GM19438 (cell line): ENCODE results near the gene LRMDA.

Experiments used
- ATAC-seq: cut with Tn5 transposase; IDR thresholded peaks from one replicate; pipeline ENCODE4 v1.9.1; 2021; ENCODE audit warnings: low read depth; ENCODE audit not compliant: unreplicated experiment

Gene LRMDA

DNA sequence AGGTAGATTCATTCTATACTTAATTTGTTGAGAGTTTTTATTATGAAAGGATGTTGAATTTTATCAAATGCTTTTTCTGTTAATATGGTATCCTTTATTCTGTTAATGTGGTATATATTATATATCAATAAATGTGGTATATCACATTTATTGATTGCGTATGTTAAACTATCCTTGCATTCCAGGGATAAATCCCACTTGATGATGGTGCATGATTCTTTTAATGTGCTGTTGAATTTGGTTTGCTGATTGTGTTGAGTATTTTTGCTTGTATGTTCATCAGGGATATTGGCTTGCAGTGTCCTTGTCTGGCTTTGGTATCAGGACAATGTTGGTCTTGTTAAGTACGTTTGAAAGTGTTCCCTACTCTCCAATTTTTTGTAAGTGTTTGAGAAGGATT is 11.9 kb downstream of the LRMDA start:
- ATAC-seq = no peak

DNA sequence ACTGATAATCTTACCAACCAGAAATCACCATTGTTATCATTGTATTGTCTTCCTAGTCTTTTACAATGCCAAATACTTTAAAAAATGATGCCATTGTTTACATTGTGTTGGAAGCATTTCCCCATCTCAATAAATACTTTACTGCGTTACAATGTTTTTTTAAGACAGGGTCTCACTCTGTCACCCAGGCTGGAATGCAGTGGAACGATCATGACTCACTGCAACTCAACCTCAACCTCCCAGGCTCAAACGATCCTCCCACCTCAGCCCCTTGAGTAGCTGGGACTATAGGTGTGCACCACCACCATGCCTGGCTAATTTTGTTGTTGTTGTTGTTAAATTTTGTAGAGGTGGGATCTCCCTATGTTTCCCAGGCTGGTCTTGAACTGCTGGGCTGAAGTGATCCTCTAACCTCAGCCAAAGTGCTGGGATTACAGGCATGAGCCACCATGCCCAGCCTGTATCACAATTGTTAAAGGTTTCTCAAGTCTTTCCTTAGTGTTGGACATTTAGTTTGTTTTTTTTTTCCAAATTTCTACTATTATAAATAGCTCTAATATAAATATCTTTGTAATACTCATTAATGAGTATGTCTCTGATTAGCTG is 13.5 kb downstream of the LRMDA start:
- ATAC-seq = no peak

DNA sequence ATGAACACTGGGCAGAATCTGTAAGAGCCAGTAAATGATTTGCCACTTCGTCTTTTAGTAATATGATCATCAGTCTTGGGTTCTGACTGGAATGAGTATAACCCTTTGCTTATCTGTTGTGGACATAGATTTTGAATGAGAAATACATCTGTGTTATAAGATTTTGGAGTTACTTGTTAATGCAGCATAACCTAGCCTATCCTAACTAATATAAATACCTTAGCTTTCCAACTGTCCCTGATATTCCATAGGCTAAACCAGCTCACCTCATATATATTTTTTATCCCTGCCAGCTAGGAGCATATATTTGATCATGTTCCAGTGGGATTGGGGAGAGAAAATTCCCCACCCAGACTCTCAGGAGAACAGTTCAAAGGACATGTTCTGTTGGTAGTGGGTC is 15.1 kb downstream of the LRMDA start:
- no peak for ATAC-seq

DNA sequence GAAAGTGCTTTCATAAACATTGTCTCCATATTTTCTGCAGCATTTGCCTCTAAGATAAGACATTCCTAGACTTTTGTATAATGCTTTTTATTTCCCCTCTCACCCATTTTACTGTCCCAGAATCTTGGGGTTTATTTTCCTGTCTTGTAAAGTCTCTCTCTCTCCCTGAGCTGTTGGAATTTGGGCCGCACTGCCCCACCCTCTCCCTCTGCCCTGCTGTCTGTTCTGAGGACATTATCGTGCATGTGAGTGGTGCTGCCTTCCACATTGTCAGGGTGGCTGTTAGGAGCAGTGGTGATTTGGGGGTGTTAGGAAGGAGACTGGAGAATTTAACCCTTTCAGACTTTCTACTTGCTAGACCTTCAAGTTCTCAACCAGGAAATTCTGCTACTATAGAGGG is 16.7 kb downstream of the LRMDA start:
- no peak for ATAC-seq

DNA sequence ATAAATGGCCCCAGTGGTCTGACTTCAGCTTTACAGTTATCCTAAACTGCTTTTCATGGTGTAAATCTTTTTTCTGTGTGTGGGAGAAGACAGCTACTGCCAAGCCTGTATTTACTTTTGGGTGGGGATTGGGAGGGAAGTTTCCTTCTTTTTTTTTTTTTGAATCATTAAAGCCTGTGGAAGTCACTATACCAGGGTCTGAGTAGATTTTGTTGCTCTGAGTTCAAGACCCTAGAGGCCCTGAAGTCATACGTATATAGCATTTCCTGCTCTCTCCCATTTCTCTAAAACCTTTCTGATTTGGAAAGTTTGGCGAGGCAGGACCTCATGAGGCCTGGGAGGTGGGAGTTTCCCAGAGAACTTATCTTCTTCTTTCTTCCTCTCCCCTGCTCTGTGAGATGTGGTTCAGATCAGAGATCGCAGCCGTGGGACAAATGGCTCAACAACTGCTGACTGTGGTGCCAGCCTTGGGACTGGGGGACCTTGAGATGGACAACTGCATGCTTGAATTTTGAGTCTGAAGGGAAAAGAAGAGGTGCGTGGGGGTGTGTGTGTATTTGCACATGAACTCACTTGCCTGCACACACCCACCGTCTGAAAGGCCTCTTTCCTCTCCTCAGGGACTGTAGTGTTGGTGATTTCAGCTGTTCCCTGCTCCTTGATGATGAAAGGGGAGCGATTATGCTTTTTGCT is 18.1 kb downstream of the LRMDA start:
- ATAC-seq = no peak

DNA sequence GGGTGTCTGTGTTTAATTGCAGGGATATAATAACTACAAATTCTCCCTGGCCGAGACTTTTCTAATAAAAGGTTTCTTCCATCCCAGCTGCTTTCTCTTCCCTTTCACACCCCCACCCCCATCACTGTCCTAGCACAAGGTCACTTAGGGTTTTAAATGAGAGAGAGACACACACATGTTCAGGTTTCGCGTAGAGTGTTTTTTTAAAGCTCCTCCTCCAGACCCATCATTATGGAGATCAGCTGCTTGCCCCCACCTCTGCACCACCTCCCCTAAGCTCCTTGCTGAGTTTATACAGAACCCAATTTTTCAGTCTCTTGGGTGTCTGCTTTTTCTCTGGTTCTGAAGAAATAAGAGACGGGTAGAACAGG is 18.6 kb downstream of the LRMDA start:
- ATAC-seq = no peak

DNA sequence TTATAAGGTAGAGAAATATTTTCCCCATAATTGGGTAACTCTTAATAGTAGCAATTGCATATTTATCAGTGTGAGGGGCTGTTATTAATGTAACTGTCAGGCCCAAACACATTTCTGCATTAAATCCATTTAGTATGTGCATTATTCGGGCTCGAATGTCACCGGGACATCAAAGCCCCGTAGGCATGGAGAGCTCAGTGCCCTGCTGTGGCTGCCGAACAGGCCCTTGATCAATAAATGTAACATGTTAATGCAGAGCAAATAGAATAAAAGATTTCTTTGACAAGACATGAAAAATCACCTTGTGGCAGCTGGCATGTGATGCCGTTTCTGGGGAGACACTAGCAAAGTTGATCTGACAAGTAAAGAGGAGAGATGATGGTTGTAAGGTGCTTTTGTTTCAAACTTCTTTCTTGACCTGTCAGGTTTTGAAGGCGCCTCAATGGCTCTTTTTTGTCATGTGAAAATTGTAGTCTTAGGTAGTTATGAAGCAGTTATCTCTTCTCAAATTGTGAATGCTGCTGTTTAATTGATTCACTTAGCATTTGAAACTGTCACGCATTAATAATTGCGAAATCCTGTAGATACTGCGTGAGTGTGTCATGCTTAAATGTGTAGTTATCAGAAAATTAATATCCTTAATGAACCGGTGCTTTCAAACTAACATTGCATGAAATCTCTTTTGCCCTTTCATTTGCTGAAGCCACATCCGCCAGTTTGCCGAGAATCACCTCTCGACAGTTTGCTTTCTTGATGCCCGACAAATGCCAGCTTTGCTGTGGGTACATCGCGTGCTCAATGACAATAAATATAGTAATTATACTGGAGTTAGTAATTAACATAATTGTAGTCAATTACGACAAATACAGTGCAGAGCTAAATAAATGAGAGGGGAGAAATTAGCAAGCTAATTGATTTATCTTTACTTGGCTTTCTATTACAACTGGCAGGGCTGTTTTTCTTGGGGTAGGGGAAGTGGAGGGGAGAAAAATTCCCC is 19.5 kb downstream of the LRMDA start:
- ATAC-seq = no peak

DNA sequence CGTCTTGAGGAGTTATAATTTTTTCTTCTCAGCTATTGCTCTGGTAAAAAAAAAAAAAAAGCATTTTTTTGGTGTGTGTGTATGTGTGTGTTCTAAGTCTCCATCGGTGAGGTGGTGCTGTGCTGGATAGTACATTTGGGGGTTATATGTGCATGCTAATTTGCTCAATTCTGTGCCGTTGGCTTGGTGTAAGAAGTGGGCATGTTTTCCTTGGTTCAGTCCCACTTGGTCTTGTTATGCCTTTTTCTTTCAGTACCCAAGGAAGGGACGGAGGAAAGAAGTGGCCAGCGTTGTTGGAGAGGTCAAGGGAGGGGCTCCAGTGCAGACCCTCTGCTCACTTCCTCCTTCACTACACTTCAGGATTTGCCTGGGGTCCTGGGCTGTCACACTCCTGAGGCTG is 20.4 kb downstream of the LRMDA start:
- ATAC-seq = no peak

DNA sequence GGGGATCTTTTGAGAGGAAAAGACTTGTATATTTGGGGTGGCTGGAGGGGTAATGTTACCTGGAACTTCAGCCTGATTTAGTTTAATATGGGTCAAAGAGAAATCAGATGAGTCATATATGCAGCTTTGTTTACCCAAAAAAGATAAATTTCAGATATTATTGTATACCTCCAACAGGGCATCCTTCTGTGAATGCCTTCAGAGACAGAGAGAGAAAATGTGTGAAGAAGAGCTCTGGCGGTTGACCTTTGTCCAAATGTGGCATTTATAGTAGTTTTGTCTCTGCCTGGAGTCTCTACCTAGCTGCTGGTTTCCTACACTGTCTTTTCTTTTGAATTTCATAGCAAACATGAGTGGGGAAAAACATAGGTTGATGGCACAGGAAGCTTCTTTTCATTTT is 21.6 kb downstream of the LRMDA start:
- ATAC-seq = no peak

DNA sequence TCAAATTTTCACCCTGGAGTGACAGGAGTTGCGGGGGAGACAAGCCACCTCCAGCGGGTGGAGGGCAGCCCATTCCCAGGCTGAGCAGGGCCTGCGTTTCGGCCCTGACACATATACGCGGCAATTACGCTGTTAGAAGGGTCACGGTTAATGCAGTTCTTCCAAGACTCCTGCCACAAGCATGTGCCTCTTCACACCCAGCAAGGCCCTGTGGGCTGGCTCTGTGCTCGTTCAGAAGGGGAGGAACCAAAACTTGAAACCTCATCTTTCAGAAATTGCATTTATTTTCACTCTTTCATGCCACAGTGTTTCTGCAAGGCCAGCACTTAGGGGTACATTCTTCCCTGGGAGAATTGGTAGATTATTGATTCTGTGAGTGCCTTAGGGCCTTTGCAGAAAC is 24.7 kb downstream of the LRMDA start:
- ATAC-seq = no peak

DNA sequence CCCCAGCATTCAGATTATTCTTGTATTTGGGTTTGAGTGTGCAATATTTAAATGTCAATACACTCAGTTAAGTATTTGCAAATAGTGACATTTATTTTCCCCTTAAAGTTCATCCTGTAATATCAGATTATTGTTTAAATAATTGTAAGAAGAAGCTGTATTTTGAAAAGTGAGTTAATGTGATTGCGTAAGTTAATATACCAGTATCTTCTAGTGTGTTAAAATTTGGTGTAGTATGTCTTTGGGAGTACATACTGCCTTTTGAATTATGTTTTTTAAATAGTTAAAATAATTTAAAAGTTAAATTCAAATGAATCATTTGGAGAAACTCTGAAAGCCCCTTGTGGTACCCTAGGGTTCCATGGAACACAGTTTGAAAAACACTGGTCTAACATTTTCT is 28.6 kb downstream of the LRMDA start:
- no peak for ATAC-seq

DNA sequence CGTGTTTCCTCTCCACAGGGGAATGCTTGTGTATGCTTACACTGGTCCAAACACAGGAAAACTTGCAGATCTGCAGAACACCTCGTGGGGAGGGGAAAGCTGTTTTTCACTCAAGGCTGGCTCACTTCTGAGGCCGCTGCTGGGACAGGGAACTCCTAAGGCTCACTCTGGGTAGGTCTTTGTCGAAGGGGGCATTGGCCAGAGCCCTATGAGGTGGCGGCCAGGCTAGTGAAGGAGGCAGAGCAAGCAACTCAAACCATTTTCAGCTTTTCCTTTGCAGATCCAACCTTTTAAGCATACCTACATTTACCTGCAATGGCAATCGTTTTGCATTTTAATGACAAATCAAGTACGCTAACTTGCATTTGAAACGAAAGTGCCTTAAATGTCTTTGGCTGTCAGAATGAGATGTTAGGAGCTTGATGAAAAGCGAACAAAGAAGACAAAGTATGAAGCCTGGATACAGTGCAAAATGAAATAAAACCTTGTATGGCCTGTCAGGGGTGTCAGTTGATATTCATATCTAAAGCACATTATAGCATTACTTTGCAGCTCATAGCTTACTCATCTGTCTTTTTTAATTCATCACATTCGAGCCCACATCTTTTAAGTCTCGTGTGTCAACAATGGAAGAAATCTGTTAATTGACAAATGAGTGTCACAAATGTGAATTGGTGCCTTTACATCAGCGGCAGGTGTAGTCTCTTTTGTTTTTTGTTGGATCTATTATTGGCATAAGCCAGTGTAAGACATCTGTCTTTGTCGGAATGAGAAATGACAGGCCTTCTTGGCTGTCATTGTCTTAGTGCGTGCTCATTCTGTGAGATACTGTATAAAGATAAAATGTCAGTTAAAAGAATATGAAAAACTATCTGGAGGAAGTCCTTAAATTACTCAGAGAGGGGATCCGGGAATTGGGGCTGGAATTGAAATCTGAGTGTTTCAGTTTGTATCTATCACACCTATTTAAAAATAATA is 30.5 kb downstream of the LRMDA start:
- no peak for ATAC-seq

DNA sequence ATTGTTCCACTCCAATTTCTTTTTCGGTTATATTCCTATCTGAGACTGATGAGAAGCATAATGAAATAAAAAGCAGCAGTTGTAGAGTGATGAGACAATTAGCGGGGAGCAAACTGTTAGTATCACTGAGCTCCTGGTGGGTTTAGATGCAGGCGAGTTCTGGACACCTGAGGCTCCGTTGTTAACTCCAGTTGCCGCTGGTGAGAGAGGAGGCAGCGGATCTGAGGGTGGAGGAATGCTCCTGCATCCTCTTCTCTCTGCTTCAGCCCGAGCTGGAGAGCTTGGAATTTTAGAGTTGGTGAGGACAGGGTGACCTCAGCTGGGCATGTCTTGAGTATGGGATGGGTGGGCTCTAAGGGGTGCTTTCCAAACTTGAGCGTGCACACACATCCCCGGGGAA is 31.4 kb downstream of the LRMDA start:
- ATAC-seq = no peak

DNA sequence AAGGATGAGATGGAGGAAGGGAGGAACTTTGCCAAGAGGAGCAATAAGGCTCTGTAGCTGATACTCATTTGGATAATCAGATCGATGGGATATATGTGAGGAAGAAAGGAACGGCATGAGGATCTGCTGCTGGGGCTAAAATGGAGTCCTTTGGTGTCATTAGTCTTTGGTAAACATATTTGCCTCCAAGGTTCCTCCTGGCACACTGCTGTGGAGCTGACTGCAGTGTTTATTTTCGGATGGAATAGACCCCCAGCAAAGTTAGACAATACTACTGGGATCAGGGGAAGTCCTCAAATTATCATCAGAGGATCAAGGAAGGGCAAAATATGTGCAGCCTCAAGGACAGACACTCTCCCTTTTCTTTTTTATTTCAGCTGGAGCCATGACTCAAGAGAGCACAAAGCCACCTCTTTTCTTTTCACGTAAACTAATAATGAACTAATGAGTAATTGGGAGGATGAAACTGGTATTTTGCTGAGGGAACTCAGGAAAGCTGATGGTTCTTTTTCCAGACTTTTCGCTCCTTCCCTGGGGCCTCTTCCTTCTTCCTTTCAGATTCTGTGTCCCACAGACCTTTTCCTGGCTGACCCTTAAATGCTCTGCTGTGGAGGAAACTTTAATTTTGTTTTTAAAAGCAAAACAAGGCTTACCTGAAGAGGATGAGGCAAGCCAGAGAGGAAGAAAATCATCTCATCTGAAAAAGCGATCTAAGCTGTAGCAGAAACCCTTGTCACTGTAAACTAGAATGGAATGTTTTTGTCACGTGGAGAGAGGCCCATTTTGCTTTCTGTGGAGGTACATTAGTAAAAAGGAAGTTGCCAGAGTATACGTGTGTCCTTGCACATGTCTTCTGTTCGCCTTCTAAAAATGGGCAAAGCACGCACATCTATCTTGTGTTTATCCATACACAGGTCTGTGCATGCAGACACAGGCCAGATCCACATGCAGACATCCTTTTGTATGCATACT is 33.3 kb downstream of the LRMDA start:
- no peak for ATAC-seq

DNA sequence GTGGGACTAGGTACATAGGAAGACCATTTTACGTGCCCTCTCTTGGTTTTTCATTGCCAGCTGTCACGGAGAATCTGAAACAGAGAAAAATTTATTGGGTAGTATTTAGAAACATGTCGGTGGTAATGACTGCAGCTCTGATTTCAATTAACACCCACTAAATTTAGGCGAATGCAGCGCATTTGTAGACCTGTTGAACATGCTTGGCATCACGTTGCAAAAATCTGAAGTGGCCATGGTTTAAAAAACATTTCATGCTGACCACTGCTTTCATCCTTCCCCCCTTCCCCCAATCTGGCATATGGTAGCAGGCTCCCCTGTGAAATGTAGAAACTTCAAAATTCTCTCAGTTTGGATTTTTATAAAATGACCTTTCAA is 34.0 kb downstream of the LRMDA start:
- ATAC-seq = no peak

DNA sequence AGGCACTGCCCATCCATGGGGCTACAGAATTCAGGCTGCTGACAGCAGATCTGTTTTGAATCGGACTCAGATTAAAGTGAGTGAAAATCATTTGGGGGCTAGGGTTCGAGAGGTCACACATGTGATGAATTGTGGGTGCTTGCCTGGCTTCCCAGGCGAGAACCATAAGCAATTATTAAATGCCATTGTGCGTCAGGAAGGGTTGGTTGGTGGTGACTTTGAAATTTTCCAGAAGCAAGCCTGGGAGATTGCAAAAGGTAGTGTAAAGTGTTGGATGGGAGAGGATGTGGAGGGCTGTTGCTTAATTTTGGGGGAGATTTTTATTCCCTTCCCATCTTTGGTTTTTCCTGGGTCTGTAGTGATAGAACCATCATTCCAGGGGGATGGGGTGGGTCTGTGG is 34.6 kb downstream of the LRMDA start:
- no peak for ATAC-seq

DNA sequence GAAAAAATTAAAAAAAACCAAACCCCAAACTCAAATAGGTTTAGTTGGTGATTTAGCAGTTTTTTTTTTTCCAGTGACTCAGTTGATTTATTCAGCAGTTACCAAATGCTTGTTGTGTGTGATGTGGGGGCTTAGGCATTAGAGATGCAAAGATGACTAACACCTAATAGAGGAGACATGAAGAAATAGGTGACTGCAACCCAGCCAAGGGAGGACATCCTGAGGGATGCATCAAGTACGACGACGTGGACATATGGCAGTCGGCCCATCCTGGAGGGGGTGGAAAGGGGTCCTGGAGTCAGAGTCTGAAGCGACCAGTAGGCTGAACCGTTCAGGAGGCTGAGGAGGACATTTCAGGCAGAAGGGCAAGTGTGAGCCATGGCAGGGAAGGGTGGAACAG is 35.5 kb downstream of the LRMDA start:
- no peak for ATAC-seq

DNA sequence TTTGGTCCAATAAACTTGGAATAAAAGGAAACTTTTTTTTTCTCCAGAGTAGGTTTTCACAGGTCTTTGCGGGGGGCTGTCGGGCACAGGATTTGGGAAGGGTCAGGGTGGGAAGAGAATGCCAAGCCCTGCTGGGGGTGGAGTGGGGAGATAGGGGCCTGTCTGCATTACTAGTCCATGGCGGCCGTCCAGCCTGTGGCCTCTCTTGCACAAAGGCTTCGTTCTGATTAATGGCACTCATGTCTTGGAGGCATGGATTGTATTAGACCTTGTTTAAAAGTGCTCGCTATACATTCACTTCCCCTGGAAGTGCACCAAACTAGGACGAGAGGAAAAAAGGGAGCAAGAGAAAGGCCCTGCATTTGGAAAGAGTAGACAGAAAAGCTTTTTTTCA is 37.2 kb downstream of the LRMDA start:
- no peak for ATAC-seq

DNA sequence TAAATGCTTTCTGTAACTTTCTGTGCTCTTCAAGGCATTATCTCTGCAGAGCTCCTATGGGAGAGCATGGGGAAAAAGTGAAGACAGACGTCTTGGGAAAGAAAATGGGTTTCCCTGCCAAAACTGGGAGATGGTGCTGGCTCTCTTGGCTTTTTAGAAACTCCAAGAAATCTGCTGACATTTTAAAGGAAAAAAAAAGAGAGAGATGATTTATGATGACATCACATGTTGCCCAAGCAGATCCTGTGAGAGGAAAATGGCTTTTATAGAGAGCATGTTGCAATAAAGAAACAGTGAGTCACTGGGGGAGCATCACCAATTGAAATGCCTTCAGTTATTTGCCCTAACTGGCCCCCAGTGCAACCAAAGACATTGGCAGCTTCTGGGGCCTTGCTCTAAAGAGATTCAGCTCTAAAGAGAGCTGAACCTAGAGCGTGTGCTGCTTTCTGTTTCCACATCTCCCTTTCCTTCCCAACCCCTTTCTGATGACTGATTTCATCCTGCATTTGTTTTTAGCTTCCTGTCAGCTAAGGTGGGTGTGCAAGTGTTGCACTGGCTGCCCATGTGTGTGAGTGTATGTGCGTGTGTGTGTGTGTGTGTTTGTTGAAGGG is 37.7 kb downstream of the LRMDA start:
- no peak for ATAC-seq
